Liver (tissue), 9 donors: Measurements from ENCODE around the gene BRAF. TPM values are rescaled to one million over a fixed set of nuclear protein-coding genes. Genes with fewer than 3 reads are reported as not detected.

Experiments
- DNase-seq: peaks from one replicate; pipeline ENCODE4 v3.0.0-alpha.2; 2017; ENCODE audit warnings: low spot score
- H3K27ac ChIP-seq, 2 donors: one replicate each; pipeline ENCODE4 v1.7.0; 2013; ENCODE audit warnings: inconsistent platforms in 2 of 2, low read length in 2 of 2, control low read depth in 1 of 2, low read depth in 1 of 2, mild to moderate bottlenecking in 1 of 2
- H3K27me3 ChIP-seq, 4 donors: one replicate each; pipeline versions ENCODE4 v1.6.1 to v1.7.0; 2013; ENCODE audit warnings: low read length in 3 of 4, inconsistent platforms in 1 of 4, mild to moderate bottlenecking in 1 of 4, moderate library complexity in 1 of 4; ENCODE audit not compliant: control insufficient read depth in 4 of 4, insufficient read depth in 4 of 4
- H3K36me3 ChIP-seq, 4 donors: one replicate each; pipeline versions ENCODE4 v1.6.1 to v1.7.0; 2013; ENCODE audit warnings: low read length in 3 of 4, mild to moderate bottlenecking in 3 of 4, low read depth in 1 of 4, moderate library complexity in 1 of 4; ENCODE audit not compliant: control insufficient read depth in 4 of 4, insufficient read depth in 3 of 4
- H3K4me1 ChIP-seq, 4 donors: one replicate each; pipeline versions ENCODE4 v1.6.1 to v1.7.0; 2013; ENCODE audit warnings: low read length in 3 of 4, mild to moderate bottlenecking in 3 of 4, moderate library complexity in 1 of 4; ENCODE audit not compliant: control insufficient read depth in 4 of 4, insufficient read depth in 4 of 4
- H3K4me3 ChIP-seq, 3 donors: one replicate each; pipeline versions ENCODE4 v1.6.1 to v1.7.0; 2013; ENCODE audit warnings: low read length in 3 of 3, control low read depth in 1 of 3, low read depth in 1 of 3, mild to moderate bottlenecking in 1 of 3
- H3K9ac ChIP-seq, 2 donors: one replicate each; pipeline ENCODE4 v1.7.0; 2013; ENCODE audit warnings: low read length in 2 of 2, mild to moderate bottlenecking in 2 of 2, moderate library complexity in 2 of 2, control low read depth in 1 of 2, low read depth in 1 of 2
- H3K9me3 ChIP-seq, 4 donors: one replicate each; pipeline versions ENCODE4 v1.6.1 to v1.7.0; 2013; ENCODE audit warnings: low read length in 3 of 4; ENCODE audit not compliant: control insufficient read depth in 4 of 4
- EGR1 ChIP-seq, 2 donors: IDR thresholded peaks; 2 replicates each; pipeline ENCODE4 v1.6.1; 2016 to 2018; ENCODE audit warnings: antibody characterized with exemption in 2 of 2, low read depth in 2 of 2
- FOXA1 ChIP-seq: IDR thresholded peaks from 2 replicates; pipeline ENCODE4 v1.6.1; 2016; ENCODE audit warnings: antibody characterized with exemption
- FOXA2 ChIP-seq: IDR thresholded peaks from 2 replicates; pipeline ENCODE4 v1.6.1; 2016; ENCODE audit warnings: antibody characterized with exemption
- GABPA ChIP-seq, 2 donors: IDR thresholded peaks in 1 of 2; conservative IDR thresholded peaks in 1 of 2; 2 replicates each; pipeline ENCODE4 v1.6.1; 2016; ENCODE audit warnings: antibody characterized with exemption in 2 of 2, mild to moderate bottlenecking in 1 of 2, moderate library complexity in 1 of 2
- HNF4A ChIP-seq, 2 donors: conservative IDR thresholded peaks; 2 replicates each; pipeline ENCODE4 v1.6.1; 2016; ENCODE audit warnings: antibody characterized with exemption in 2 of 2, mild to moderate bottlenecking in 2 of 2
- HNF4G ChIP-seq: IDR thresholded peaks from 2 replicates; pipeline ENCODE4 v1.6.1; 2016; ENCODE audit warnings: antibody characterized with exemption
- JUND ChIP-seq, 2 donors: IDR thresholded peaks; 2 replicates each; pipeline ENCODE4 v1.6.1; 2016; ENCODE audit warnings: antibody characterized with exemption in 2 of 2
- MAX ChIP-seq: IDR thresholded peaks from 2 replicates; pipeline ENCODE4 v1.6.1; 2016; ENCODE audit warnings: antibody characterized with exemption
- NR2F2 ChIP-seq: IDR thresholded peaks from 2 replicates; pipeline ENCODE4 v1.6.1; 2016; ENCODE audit warnings: antibody characterized with exemption
- RAD21 ChIP-seq, 2 donors: IDR thresholded peaks; 2 replicates each; pipeline ENCODE4 v1.6.1; 2016; ENCODE audit warnings: antibody characterized with exemption in 2 of 2, mild to moderate bottlenecking in 2 of 2
- REST ChIP-seq: IDR thresholded peaks from 2 replicates; pipeline ENCODE4 v1.6.1; 2016; ENCODE audit warnings: antibody characterized with exemption, mild to moderate bottlenecking
- RXRA ChIP-seq, 2 donors: IDR thresholded peaks; 2 replicates each; pipeline ENCODE4 v1.6.1; 2017 to 2018; ENCODE audit warnings: antibody characterized with exemption in 2 of 2, mild to moderate bottlenecking in 1 of 2
- SP1 ChIP-seq: IDR thresholded peaks from 2 replicates; pipeline ENCODE4 v1.6.1; 2018; ENCODE audit warnings: antibody characterized with exemption, mild to moderate bottlenecking
- TAF1 ChIP-seq: conservative IDR thresholded peaks from 2 replicates; pipeline ENCODE4 v1.6.1; 2016; ENCODE audit warnings: antibody characterized with exemption, mild to moderate bottlenecking
- YY1 ChIP-seq: IDR thresholded peaks from 2 replicates; pipeline ENCODE4 v1.6.1; 2016; ENCODE audit warnings: antibody characterized with exemption, mild to moderate bottlenecking
- WGBS: extraction: QIAGEN DNeasy Blood & Tissue Kit; methylation state at CpG from one replicate; pipeline ENCODE4 v1.1.7; 2013; 5-methylcytosine and 5-hydroxymethylcytosine counted together
- polyA plus RNA-seq, 2 donors: library from polyadenylated mRNA; stranded (reverse) in 1 of 2; unstranded in 1 of 2; fragments of 200-250 nt in 1 of 2; fragments of >200 nt in 1 of 2; fragmentation: Nextera tagmentation in 1 of 2; extraction: Ambion mirVana in 1 of 2; gene quantifications; one replicate each; pipeline versions ENCODE4 v1.2.1 to v1.2.3, GENCODE V29; 2013 to 2015
- total RNA-seq, 2 donors: library from RNA; depleted of rRNA; stranded (reverse); fragments of >200 nt; gene quantifications; one replicate each; pipeline ENCODE4 v1.2.3, GENCODE V29; 2014
- TF ChIP-seq, protein P1 (sequence below): fragments of 150-350 bp; IDR thresholded peaks from 2 replicates; pipeline ENCODE4 v1.5.1; 2017; ENCODE audit warnings: improper control_type of control experiment, low read depth, low read length; ENCODE audit not compliant: missing input control
- TF ChIP-seq, protein P2 (sequence below): IDR thresholded peaks from 2 replicates; pipeline ENCODE4 v1.6.1; 2016; ENCODE audit warnings: antibody characterized with exemption
- TF ChIP-seq, protein P3 (sequence below): IDR thresholded peaks from 2 replicates; pipeline ENCODE4 v1.6.1; 2016; ENCODE audit warnings: antibody characterized with exemption
- donor health status: healthy.
- donor health status: healthy.
- donor health status: healthy.
- donor health status: healthy.
- donor health status: healthy.

The BRAF gene
- total and polyA plus RNA-seq, 4 donors = 2.6 to 21.9 (median 14.0) TPM

DNA sequence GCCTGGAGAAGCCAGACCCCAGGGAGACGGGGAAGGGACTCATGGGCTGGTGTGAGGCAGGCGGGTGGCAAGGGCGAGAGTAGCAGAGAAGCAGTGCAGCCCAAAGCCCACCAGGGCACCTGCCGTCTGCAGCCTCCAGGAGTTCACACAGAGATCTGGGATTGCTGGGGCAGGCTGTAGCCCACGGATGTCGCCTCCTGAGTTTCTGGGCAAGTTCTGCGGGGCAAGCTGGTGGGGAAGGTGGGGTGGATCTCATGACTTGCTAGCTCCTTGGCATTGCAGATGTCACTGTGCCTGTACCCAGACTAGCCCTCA lies 246.0 kb downstream of the BRAF start:
- Histone ChIP-seq H3K4me3 (no peak overlapping the region), H3K4me1 (peaks cover 0 to 13% (median 6%) of the 10 kb centered on the region in 4 donors), H3K9ac (no peak overlapping the region), H3K27ac (no peak overlapping the region), H3K27me3 (no peaks in the 10 kb centered on the region), H3K9me3 (no peaks in the 10 kb centered on the region), H3K36me3 (peaks cover 0 to 15% (median 6%) of the 10 kb centered on the region in 4 donors)
- no peak for DNase-seq
- TF ChIP-seq GABPA (IDR thresholded peaks at IDR 0.05 in 1 of 2, conservative IDR thresholded peaks at IDR 0.05 in 1 of 2) (no peak), RXRA (IDR thresholded peaks at IDR 0.05) (no peak), NR2F2 (no peak), JUND (IDR thresholded peaks at IDR 0.05) (no peak), HNF4G (no peak), TAF1 (no peak), FOXA1 (no peak), SP1 (no peak), REST (no peak), RAD21 (IDR thresholded peaks at IDR 0.05) (no peak), MAX (no peak), HNF4A (conservative IDR thresholded peaks at IDR 0.05) (no peak), EGR1 (IDR thresholded peaks at IDR 0.05; ENCODE audit: low read depth in 2 of 2) (no peak), YY1 (no peak), FOXA2 (no peak)
- TF ChIP-seq, protein P1, sequence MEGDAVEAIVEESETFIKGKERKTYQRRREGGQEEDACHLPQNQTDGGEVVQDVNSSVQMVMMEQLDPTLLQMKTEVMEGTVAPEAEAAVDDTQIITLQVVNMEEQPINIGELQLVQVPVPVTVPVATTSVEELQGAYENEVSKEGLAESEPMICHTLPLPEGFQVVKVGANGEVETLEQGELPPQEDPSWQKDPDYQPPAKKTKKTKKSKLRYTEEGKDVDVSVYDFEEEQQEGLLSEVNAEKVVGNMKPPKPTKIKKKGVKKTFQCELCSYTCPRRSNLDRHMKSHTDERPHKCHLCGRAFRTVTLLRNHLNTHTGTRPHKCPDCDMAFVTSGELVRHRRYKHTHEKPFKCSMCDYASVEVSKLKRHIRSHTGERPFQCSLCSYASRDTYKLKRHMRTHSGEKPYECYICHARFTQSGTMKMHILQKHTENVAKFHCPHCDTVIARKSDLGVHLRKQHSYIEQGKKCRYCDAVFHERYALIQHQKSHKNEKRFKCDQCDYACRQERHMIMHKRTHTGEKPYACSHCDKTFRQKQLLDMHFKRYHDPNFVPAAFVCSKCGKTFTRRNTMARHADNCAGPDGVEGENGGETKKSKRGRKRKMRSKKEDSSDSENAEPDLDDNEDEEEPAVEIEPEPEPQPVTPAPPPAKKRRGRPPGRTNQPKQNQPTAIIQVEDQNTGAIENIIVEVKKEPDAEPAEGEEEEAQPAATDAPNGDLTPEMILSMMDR = no peak
- TF ChIP-seq, protein P2, sequence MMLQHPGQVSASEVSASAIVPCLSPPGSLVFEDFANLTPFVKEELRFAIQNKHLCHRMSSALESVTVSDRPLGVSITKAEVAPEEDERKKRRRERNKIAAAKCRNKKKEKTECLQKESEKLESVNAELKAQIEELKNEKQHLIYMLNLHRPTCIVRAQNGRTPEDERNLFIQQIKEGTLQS = no peak
- TF ChIP-seq, protein P3, sequence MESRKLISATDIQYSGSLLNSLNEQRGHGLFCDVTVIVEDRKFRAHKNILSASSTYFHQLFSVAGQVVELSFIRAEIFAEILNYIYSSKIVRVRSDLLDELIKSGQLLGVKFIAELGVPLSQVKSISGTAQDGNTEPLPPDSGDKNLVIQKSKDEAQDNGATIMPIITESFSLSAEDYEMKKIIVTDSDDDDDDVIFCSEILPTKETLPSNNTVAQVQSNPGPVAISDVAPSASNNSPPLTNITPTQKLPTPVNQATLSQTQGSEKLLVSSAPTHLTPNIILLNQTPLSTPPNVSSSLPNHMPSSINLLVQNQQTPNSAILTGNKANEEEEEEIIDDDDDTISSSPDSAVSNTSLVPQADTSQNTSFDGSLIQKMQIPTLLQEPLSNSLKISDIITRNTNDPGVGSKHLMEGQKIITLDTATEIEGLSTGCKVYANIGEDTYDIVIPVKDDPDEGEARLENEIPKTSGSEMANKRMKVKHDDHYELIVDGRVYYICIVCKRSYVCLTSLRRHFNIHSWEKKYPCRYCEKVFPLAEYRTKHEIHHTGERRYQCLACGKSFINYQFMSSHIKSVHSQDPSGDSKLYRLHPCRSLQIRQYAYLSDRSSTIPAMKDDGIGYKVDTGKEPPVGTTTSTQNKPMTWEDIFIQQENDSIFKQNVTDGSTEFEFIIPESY = no peak
- 96% methylated on average over 7 of the region's 7 CpGs for WGBS
